Liver (tissue), 9 donors: ENCODE measurements around the gene SNRK. TPM values are rescaled to one million over a fixed set of nuclear protein-coding genes. Genes with fewer than 3 reads are reported as not detected.

Experiments used
- DNase-seq: peaks from one replicate; pipeline ENCODE4 v3.0.0-alpha.2; 2017; ENCODE audit warnings: low spot score
- H3K27ac ChIP-seq, 2 donors: one replicate each; pipeline ENCODE4 v1.7.0; 2013; ENCODE audit warnings: inconsistent platforms in 2 of 2, low read length in 2 of 2, control low read depth in 1 of 2, low read depth in 1 of 2, mild to moderate bottlenecking in 1 of 2
- H3K27me3 ChIP-seq, 4 donors: one replicate each; pipeline versions ENCODE4 v1.6.1 to v1.7.0; 2013; ENCODE audit warnings: low read length in 3 of 4, inconsistent platforms in 1 of 4, mild to moderate bottlenecking in 1 of 4, moderate library complexity in 1 of 4; ENCODE audit not compliant: control insufficient read depth in 4 of 4, insufficient read depth in 4 of 4
- H3K36me3 ChIP-seq, 4 donors: one replicate each; pipeline versions ENCODE4 v1.6.1 to v1.7.0; 2013; ENCODE audit warnings: low read length in 3 of 4, mild to moderate bottlenecking in 3 of 4, low read depth in 1 of 4, moderate library complexity in 1 of 4; ENCODE audit not compliant: control insufficient read depth in 4 of 4, insufficient read depth in 3 of 4
- H3K4me1 ChIP-seq, 4 donors: one replicate each; pipeline versions ENCODE4 v1.6.1 to v1.7.0; 2013; ENCODE audit warnings: low read length in 3 of 4, mild to moderate bottlenecking in 3 of 4, moderate library complexity in 1 of 4; ENCODE audit not compliant: control insufficient read depth in 4 of 4, insufficient read depth in 4 of 4
- H3K4me3 ChIP-seq, 3 donors: one replicate each; pipeline versions ENCODE4 v1.6.1 to v1.7.0; 2013; ENCODE audit warnings: low read length in 3 of 3, control low read depth in 1 of 3, low read depth in 1 of 3, mild to moderate bottlenecking in 1 of 3
- H3K9ac ChIP-seq, 2 donors: one replicate each; pipeline ENCODE4 v1.7.0; 2013; ENCODE audit warnings: low read length in 2 of 2, mild to moderate bottlenecking in 2 of 2, moderate library complexity in 2 of 2, control low read depth in 1 of 2, low read depth in 1 of 2
- H3K9me3 ChIP-seq, 4 donors: one replicate each; pipeline versions ENCODE4 v1.6.1 to v1.7.0; 2013; ENCODE audit warnings: low read length in 3 of 4; ENCODE audit not compliant: control insufficient read depth in 4 of 4
- ATF3 ChIP-seq: IDR thresholded peaks from 2 replicates; pipeline ENCODE4 v1.6.1; 2016; ENCODE audit warnings: antibody characterized with exemption
- CTCF ChIP-seq: fragments of 150-350 bp; IDR thresholded peaks from 2 replicates; pipeline ENCODE4 v1.5.1; 2017; ENCODE audit warnings: improper control_type of control experiment, low read depth, low read length; ENCODE audit not compliant: missing input control
- EGR1 ChIP-seq, 2 donors: IDR thresholded peaks; 2 replicates each; pipeline ENCODE4 v1.6.1; 2016 to 2018; ENCODE audit warnings: antibody characterized with exemption in 2 of 2, low read depth in 2 of 2
- FOXA1 ChIP-seq: IDR thresholded peaks from 2 replicates; pipeline ENCODE4 v1.6.1; 2016; ENCODE audit warnings: antibody characterized with exemption
- GABPA ChIP-seq, 2 donors: IDR thresholded peaks in 1 of 2; conservative IDR thresholded peaks in 1 of 2; 2 replicates each; pipeline ENCODE4 v1.6.1; 2016; ENCODE audit warnings: antibody characterized with exemption in 2 of 2, mild to moderate bottlenecking in 1 of 2, moderate library complexity in 1 of 2
- HNF4A ChIP-seq, 2 donors: conservative IDR thresholded peaks; 2 replicates each; pipeline ENCODE4 v1.6.1; 2016; ENCODE audit warnings: antibody characterized with exemption in 2 of 2, mild to moderate bottlenecking in 2 of 2
- HNF4G ChIP-seq: IDR thresholded peaks from 2 replicates; pipeline ENCODE4 v1.6.1; 2016; ENCODE audit warnings: antibody characterized with exemption
- JUND ChIP-seq, 2 donors: IDR thresholded peaks; 2 replicates each; pipeline ENCODE4 v1.6.1; 2016; ENCODE audit warnings: antibody characterized with exemption in 2 of 2
- MAX ChIP-seq: IDR thresholded peaks from 2 replicates; pipeline ENCODE4 v1.6.1; 2016; ENCODE audit warnings: antibody characterized with exemption
- NR2F2 ChIP-seq: IDR thresholded peaks from 2 replicates; pipeline ENCODE4 v1.6.1; 2016; ENCODE audit warnings: antibody characterized with exemption
- RAD21 ChIP-seq, 2 donors: IDR thresholded peaks; 2 replicates each; pipeline ENCODE4 v1.6.1; 2016; ENCODE audit warnings: antibody characterized with exemption in 2 of 2, mild to moderate bottlenecking in 2 of 2
- RXRA ChIP-seq, 2 donors: IDR thresholded peaks; 2 replicates each; pipeline ENCODE4 v1.6.1; 2017 to 2018; ENCODE audit warnings: antibody characterized with exemption in 2 of 2, mild to moderate bottlenecking in 1 of 2
- SP1 ChIP-seq: IDR thresholded peaks from 2 replicates; pipeline ENCODE4 v1.6.1; 2018; ENCODE audit warnings: antibody characterized with exemption, mild to moderate bottlenecking
- TAF1 ChIP-seq: conservative IDR thresholded peaks from 2 replicates; pipeline ENCODE4 v1.6.1; 2016; ENCODE audit warnings: antibody characterized with exemption, mild to moderate bottlenecking
- YY1 ChIP-seq: IDR thresholded peaks from 2 replicates; pipeline ENCODE4 v1.6.1; 2016; ENCODE audit warnings: antibody characterized with exemption, mild to moderate bottlenecking
- ZBTB33 ChIP-seq: IDR thresholded peaks from 2 replicates; pipeline ENCODE4 v1.6.1; 2016; ENCODE audit warnings: antibody characterized with exemption
- WGBS: extraction: QIAGEN DNeasy Blood & Tissue Kit; methylation state at CpG from one replicate; pipeline ENCODE4 v1.1.7; 2013; 5-methylcytosine and 5-hydroxymethylcytosine counted together
- polyA plus RNA-seq, 2 donors: library from polyadenylated mRNA; stranded (reverse) in 1 of 2; unstranded in 1 of 2; fragments of 200-250 nt in 1 of 2; fragments of >200 nt in 1 of 2; fragmentation: Nextera tagmentation in 1 of 2; extraction: Ambion mirVana in 1 of 2; gene quantifications; one replicate each; pipeline versions ENCODE4 v1.2.1 to v1.2.3, GENCODE V29; 2013 to 2015
- total RNA-seq, 2 donors: library from RNA; depleted of rRNA; stranded (reverse); fragments of >200 nt; gene quantifications; one replicate each; pipeline ENCODE4 v1.2.3, GENCODE V29; 2014
- donor health status: healthy.
- donor health status: healthy.
- donor health status: healthy.
- donor health status: healthy.
- donor health status: healthy.

The SNRK gene
- total and polyA plus RNA-seq, 4 donors, result 5.8 to 28.5 (median 14.6) TPM

- whole genome bisulfite sequencing, result 89% methylated on average over 2 of the region's 2 CpGs
- Histone ChIP-seq H3K27ac (no peak overlapping the region), H3K27me3 (no peaks in the 10 kb centered on the region), H3K4me1 (peaks cover 0 to 5% (median 3%) of the 10 kb centered on the region in 4 donors), H3K9me3 (no peaks in the 10 kb centered on the region), H3K9ac (no peak overlapping the region), H3K36me3 (no peaks in the 10 kb centered on the region), H3K4me3 (no peak overlapping the region)
- TF ChIP-seq HNF4A (conservative IDR thresholded peaks at IDR 0.05), result no peak
- TF ChIP-seq TAF1, result no peak
- TF ChIP-seq CTCF, result no peak
- no peak for TF ChIP-seq ATF3
- no peak for TF ChIP-seq YY1
- TF ChIP-seq RAD21 (IDR thresholded peaks at IDR 0.05), result no peak
- no peak for TF ChIP-seq MAX
- DNase-seq, result no peak
These were observed 5.3 kb upstream of the SNRK start for GRCh38 chr3:43281020-43281419.

GRCh38 chr3:43284171-43284570, 2.2 kb upstream of the SNRK start:
- no peak for DNase-seq
- peaks cover 1 to 24% (median 8%) of the 10 kb centered on the region in 4 donors for H3K4me1 ChIP-seq
- no peak overlapping the region for H3K4me3 ChIP-seq
- WGBS, result 75% methylated on average over 1 of the region's 1 CpG
- no peak for TF ChIP-seq EGR1 (IDR thresholded peaks at IDR 0.05; ENCODE audit: low read depth in 2 of 2)
- TF ChIP-seq RXRA (IDR thresholded peaks at IDR 0.05), result no peak
- no peak for TF ChIP-seq TAF1
- no peak for TF ChIP-seq GABPA (IDR thresholded peaks at IDR 0.05 in 1 of 2, conservative IDR thresholded peaks at IDR 0.05 in 1 of 2)
- TF ChIP-seq SP1, result no peak
- no peak for TF ChIP-seq HNF4G
- TF ChIP-seq RAD21 (IDR thresholded peaks at IDR 0.05), result no peak
- TF ChIP-seq NR2F2, result no peak
- TF ChIP-seq YY1, result no peak
- TF ChIP-seq JUND (IDR thresholded peaks at IDR 0.05), result no peak
- no peak for TF ChIP-seq CTCF
- no peak for TF ChIP-seq ZBTB33
- no peak for TF ChIP-seq ATF3
- no peak for TF ChIP-seq FOXA1
- no peak overlapping the region for H3K9ac ChIP-seq
- no peak overlapping the region for H3K27ac ChIP-seq
- H3K36me3 ChIP-seq, result no peaks in the 10 kb centered on the region
- H3K9me3 ChIP-seq, result no peaks in the 10 kb centered on the region
- no peaks in the 10 kb centered on the region for H3K27me3 ChIP-seq
